GM19025 (cell line): ENCODE results near the gene COL26A1.
"Not testable (repeated sequence)": the region's sequence is repeated elsewhere in the genome, so short reads cannot be mapped to it uniquely, and the experiment has no call there.

Experiments
- ATAC-seq: cut with Tn5 transposase; IDR thresholded peaks from one replicate; pipeline ENCODE4 v1.9.1; 2021; ENCODE audit warnings: mild to moderate bottlenecking, low read depth, moderate library complexity; ENCODE audit not compliant: unreplicated experiment

Gene COL26A1

GRCh38 chr7:101488826-101489572 is 126.3 kb downstream of the COL26A1 start:
- no peak for ATAC-seq

GRCh38 chr7:101490439-101490838 is 127.8 kb downstream of the COL26A1 start:
- not testable (repeated sequence) for ATAC-seq

GRCh38 chr7:101491442-101491841 is 128.8 kb downstream of the COL26A1 start:
- not testable (repeated sequence) for ATAC-seq

GRCh38 chr7:101494602-101495329 is 132.1 kb downstream of the COL26A1 start:
- no peak for ATAC-seq

- no peak for ATAC-seq
Measured at GRCh38 chr7:101496017-101496416, 133.3 kb downstream of the COL26A1 start.

- no peak for ATAC-seq
Measured at GRCh38 chr7:101501351-101501750, 138.7 kb downstream of the COL26A1 start.

GRCh38 chr7:101502466-101503098 is 139.9 kb downstream of the COL26A1 start:
- ATAC-seq: no peak

- not testable (repeated sequence) for ATAC-seq
Measured at GRCh38 chr7:101505510-101505909, 142.8 kb downstream of the COL26A1 start.

GRCh38 chr7:101506531-101506930 is 143.9 kb downstream of the COL26A1 start:
- no peak for ATAC-seq

- no peak for ATAC-seq
Measured at GRCh38 chr7:101507327-101507726, 144.7 kb downstream of the COL26A1 start.

- no peak for ATAC-seq
Measured at GRCh38 chr7:101507791-101508252, 145.1 kb downstream of the COL26A1 start.

- ATAC-seq: no peak
Measured at GRCh38 chr7:101510297-101510696, 147.6 kb downstream of the COL26A1 start.

GRCh38 chr7:101511965-101512364 is 149.3 kb downstream of the COL26A1 start:
- ATAC-seq: no peak

GRCh38 chr7:101516851-101517250 is 154.2 kb downstream of the COL26A1 start:
- ATAC-seq: no peak

GRCh38 chr7:101517304-101517703 is 154.6 kb downstream of the COL26A1 start:
- no peak for ATAC-seq

- ATAC-seq: no peak
Measured at GRCh38 chr7:101518336-101518735, 155.7 kb downstream of the COL26A1 start.

- no peak for ATAC-seq
Measured at GRCh38 chr7:101519324-101520023, 156.8 kb downstream of the COL26A1 start.

GRCh38 chr7:101521430-101521925 is 158.8 kb downstream of the COL26A1 start:
- no peak for ATAC-seq

- ATAC-seq: no peak
Measured at GRCh38 chr7:101522021-101522420, 159.3 kb downstream of the COL26A1 start.

GRCh38 chr7:101527844-101528667 is 165.4 kb downstream of the COL26A1 start:
- ATAC-seq: no peak
